ENCODE results near the gene SORCS3. TPM values are rescaled to one million over a fixed set of nuclear protein-coding genes. Genes with fewer than 3 reads are reported as not detected.

SORCS3 gene
- total and polyA plus RNA-seq, 9 of the 15 experiments (the other 6 are each of a cell fraction or from before 2014, with no cell fraction given): not detected

DNA sequence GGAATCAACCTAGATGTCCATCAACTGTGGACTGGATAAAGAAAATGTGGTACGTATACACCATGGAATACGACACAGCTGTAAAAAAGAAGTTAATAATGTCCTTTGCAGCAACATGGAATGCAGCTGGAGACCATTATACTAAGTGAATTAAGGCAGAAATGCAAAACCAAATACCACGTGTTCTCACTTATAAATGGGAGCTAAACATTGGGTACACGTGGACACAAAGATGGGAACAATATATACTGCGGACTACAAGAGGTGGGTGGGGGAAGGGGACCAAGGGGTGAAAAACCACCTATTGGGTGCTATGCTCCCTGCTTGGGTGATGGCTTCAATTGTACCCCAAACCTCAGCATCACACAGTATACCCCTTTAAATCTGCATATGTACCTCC lies 385.5 kb downstream of the SORCS3 start:
- Histone ChIP-seq H3K4me3 (no peak overlapping the region), H3K9me1 (ENCODE audit: control insufficient read depth, insufficient read depth, low read length) (no peaks in the 10 kb centered on the region), H3K9me3 (replicated peaks; ENCODE audit: control insufficient read depth, insufficient read depth, low read depth, low read length) (no peaks in the 10 kb centered on the region), H3K4me2 (ENCODE audit: insufficient read depth, low read length) (no peak overlapping the region), H3K9ac (ENCODE audit: insufficient read depth in 1 of 2, low read depth in 2 of 2, low read length in 2 of 2) (no peak overlapping the region), H3K27me3 (ENCODE audit: control insufficient read depth in 2 of 2, insufficient read depth in 2 of 2, low read length in 2 of 2) (no peaks in the 10 kb centered on the region), H3K4me1 (replicated peaks in 1 of 2; ENCODE audit: control insufficient read depth in 2 of 2, insufficient read depth in 2 of 2, low read length in 2 of 2) (no peaks in the 10 kb centered on the region), H3K79me2 (ENCODE audit: control insufficient read depth, insufficient read depth, low read length) (no peaks in the 10 kb centered on the region), H3K36me3 (ENCODE audit: control insufficient read depth, insufficient read depth, low read length) (no peaks in the 10 kb centered on the region), H4K20me1 (replicated peaks; ENCODE audit: control insufficient read depth, insufficient read depth, low read length) (no peaks in the 10 kb centered on the region), H2AFZ (ENCODE audit: low read depth, low read length) (no peak overlapping the region), H3K27ac (ENCODE audit: extremely low read depth, low read depth, low read length) (no peak overlapping the region)
- BruUV-seq (replicated peaks): no TSS peak
- no peak for DNase-seq (ENCODE audit: extremely low read depth in 1 of 4, low spot score in 3 of 4)
- intact Hi-C loops (cut with micrococcal nuclease): no loop called here
- ChIA-PET CTCF (ENCODE audit: low intra/inter-chr PET ratio) (no interaction called here), POLR2A (no interaction called here)
- no peak for FAIRE-seq
- no peak for ATAC-seq
- in situ Hi-C loops (cut with MboI): no loop called here
- WGBS (ENCODE audit: insufficient coverage, low coverage, missing lambda C conversion rate): 0% methylated on average over 5 of the region's 5 CpGs
- TF ChIP-seq ZKSCAN8 (CRISPR knock-in tag; IDR thresholded peaks at IDR 0.05): no peak
- no peak for TF ChIP-seq BRCA1 (IDR thresholded peaks at IDR 0.05)
- TF ChIP-seq BRCA1 (CRISPR knock-in tag; IDR thresholded peaks at IDR 0.05): no peak
- no peak for TF ChIP-seq MCM3 (IDR thresholded peaks at IDR 0.05)
- no peak for TF ChIP-seq BRD4 (IDR thresholded peaks at IDR 0.05)
- TF ChIP-seq MTA1 (IDR thresholded peaks at IDR 0.05; ENCODE audit: borderline replicate concordance): no peak
- TF ChIP-seq CHD2 (IDR thresholded peaks at IDR 0.05; ENCODE audit: low read depth, low read length): no peak
- TF ChIP-seq TAF7 (tag; IDR thresholded peaks at IDR 0.05): no peak
- no peak for TF ChIP-seq SNRNP70 (optimal IDR thresholded peaks at IDR 0.05; ENCODE audit: low read depth, low read length)
- TF ChIP-seq, protein P1, sequence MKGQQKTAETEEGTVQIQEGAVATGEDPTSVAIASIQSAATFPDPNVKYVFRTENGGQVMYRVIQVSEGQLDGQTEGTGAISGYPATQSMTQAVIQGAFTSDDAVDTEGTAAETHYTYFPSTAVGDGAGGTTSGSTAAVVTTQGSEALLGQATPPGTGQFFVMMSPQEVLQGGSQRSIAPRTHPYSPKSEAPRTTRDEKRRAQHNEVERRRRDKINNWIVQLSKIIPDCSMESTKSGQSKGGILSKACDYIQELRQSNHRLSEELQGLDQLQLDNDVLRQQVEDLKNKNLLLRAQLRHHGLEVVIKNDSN (CRISPR knock-in tag; IDR thresholded peaks at IDR 0.05): no peak
- no peak for TF ChIP-seq ESRRA (IDR thresholded peaks at IDR 0.05; ENCODE audit: borderline replicate concordance, low read depth)
- TF ChIP-seq ZNF24 (IDR thresholded peaks at IDR 0.05): no peak
- no peak for TF ChIP-seq GABPA (tag; conservative IDR thresholded peaks at IDR 0.05; ENCODE audit: low read depth)
- no peak for TF ChIP-seq RAD51 (IDR thresholded peaks at IDR 0.05; ENCODE audit: borderline replicate concordance, low read depth)
- no peak for TF ChIP-seq PHF8 (IDR thresholded peaks at IDR 0.05; ENCODE audit: borderline replicate concordance, low read length)
- no peak for TF ChIP-seq KLF1 (tag; IDR thresholded peaks at IDR 0.05)
- TF ChIP-seq HNRNPK (IDR thresholded peaks at IDR 0.05; ENCODE audit: low read depth, low read length, poor library complexity, severe bottlenecking): no peak
- TF ChIP-seq, protein P2, sequence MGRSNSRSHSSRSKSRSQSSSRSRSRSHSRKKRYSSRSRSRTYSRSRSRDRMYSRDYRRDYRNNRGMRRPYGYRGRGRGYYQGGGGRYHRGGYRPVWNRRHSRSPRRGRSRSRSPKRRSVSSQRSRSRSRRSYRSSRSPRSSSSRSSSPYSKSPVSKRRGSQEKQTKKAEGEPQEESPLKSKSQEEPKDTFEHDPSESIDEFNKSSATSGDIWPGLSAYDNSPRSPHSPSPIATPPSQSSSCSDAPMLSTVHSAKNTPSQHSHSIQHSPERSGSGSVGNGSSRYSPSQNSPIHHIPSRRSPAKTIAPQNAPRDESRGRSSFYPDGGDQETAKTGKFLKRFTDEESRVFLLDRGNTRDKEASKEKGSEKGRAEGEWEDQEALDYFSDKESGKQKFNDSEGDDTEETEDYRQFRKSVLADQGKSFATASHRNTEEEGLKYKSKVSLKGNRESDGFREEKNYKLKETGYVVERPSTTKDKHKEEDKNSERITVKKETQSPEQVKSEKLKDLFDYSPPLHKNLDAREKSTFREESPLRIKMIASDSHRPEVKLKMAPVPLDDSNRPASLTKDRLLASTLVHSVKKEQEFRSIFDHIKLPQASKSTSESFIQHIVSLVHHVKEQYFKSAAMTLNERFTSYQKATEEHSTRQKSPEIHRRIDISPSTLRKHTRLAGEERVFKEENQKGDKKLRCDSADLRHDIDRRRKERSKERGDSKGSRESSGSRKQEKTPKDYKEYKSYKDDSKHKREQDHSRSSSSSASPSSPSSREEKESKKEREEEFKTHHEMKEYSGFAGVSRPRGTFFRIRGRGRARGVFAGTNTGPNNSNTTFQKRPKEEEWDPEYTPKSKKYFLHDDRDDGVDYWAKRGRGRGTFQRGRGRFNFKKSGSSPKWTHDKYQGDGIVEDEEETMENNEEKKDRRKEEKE (IDR thresholded peaks at IDR 0.05; ENCODE audit: borderline replicate concordance in 1 of 2, control insufficient read depth in 1 of 2, low read depth in 2 of 2, low read length in 1 of 2): no peak
- TF ChIP-seq, protein P3, sequence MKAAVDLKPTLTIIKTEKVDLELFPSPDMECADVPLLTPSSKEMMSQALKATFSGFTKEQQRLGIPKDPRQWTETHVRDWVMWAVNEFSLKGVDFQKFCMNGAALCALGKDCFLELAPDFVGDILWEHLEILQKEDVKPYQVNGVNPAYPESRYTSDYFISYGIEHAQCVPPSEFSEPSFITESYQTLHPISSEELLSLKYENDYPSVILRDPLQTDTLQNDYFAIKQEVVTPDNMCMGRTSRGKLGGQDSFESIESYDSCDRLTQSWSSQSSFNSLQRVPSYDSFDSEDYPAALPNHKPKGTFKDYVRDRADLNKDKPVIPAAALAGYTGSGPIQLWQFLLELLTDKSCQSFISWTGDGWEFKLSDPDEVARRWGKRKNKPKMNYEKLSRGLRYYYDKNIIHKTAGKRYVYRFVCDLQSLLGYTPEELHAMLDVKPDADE (conservative IDR thresholded peaks at IDR 0.05; ENCODE audit: control insufficient read depth, low read depth, low read length): no peak

All from K562 (cell line).